Liver (tissue), 9 donors: Measurements from ENCODE around the gene CBFA2T3. TPM values are rescaled to one million over a fixed set of nuclear protein-coding genes. Genes with fewer than 3 reads are reported as not detected.

ENCODE experiments used
- DNase-seq: peaks from one replicate; pipeline ENCODE4 v3.0.0-alpha.2; 2017; ENCODE audit warnings: low spot score
- H3K27ac ChIP-seq, 2 donors: one replicate each; pipeline ENCODE4 v1.7.0; 2013; ENCODE audit warnings: inconsistent platforms in 2 of 2, low read length in 2 of 2, control low read depth in 1 of 2, low read depth in 1 of 2, mild to moderate bottlenecking in 1 of 2
- H3K27me3 ChIP-seq, 4 donors: one replicate each; pipeline versions ENCODE4 v1.6.1 to v1.7.0; 2013; ENCODE audit warnings: low read length in 3 of 4, inconsistent platforms in 1 of 4, mild to moderate bottlenecking in 1 of 4, moderate library complexity in 1 of 4; ENCODE audit not compliant: control insufficient read depth in 4 of 4, insufficient read depth in 4 of 4
- H3K36me3 ChIP-seq, 4 donors: one replicate each; pipeline versions ENCODE4 v1.6.1 to v1.7.0; 2013; ENCODE audit warnings: low read length in 3 of 4, mild to moderate bottlenecking in 3 of 4, low read depth in 1 of 4, moderate library complexity in 1 of 4; ENCODE audit not compliant: control insufficient read depth in 4 of 4, insufficient read depth in 3 of 4
- H3K4me1 ChIP-seq, 4 donors: one replicate each; pipeline versions ENCODE4 v1.6.1 to v1.7.0; 2013; ENCODE audit warnings: low read length in 3 of 4, mild to moderate bottlenecking in 3 of 4, moderate library complexity in 1 of 4; ENCODE audit not compliant: control insufficient read depth in 4 of 4, insufficient read depth in 4 of 4
- H3K4me3 ChIP-seq, 3 donors: one replicate each; pipeline versions ENCODE4 v1.6.1 to v1.7.0; 2013; ENCODE audit warnings: low read length in 3 of 3, control low read depth in 1 of 3, low read depth in 1 of 3, mild to moderate bottlenecking in 1 of 3
- H3K9ac ChIP-seq, 2 donors: one replicate each; pipeline ENCODE4 v1.7.0; 2013; ENCODE audit warnings: low read length in 2 of 2, mild to moderate bottlenecking in 2 of 2, moderate library complexity in 2 of 2, control low read depth in 1 of 2, low read depth in 1 of 2
- H3K9me3 ChIP-seq, 4 donors: one replicate each; pipeline versions ENCODE4 v1.6.1 to v1.7.0; 2013; ENCODE audit warnings: low read length in 3 of 4; ENCODE audit not compliant: control insufficient read depth in 4 of 4
- ATF3 ChIP-seq: IDR thresholded peaks from 2 replicates; pipeline ENCODE4 v1.6.1; 2016; ENCODE audit warnings: antibody characterized with exemption
- CTCF ChIP-seq: fragments of 150-350 bp; IDR thresholded peaks from 2 replicates; pipeline ENCODE4 v1.5.1; 2017; ENCODE audit warnings: improper control_type of control experiment, low read depth, low read length; ENCODE audit not compliant: missing input control
- EGR1 ChIP-seq, 2 donors: IDR thresholded peaks; 2 replicates each; pipeline ENCODE4 v1.6.1; 2016 to 2018; ENCODE audit warnings: antibody characterized with exemption in 2 of 2, low read depth in 2 of 2
- FOXA1 ChIP-seq: IDR thresholded peaks from 2 replicates; pipeline ENCODE4 v1.6.1; 2016; ENCODE audit warnings: antibody characterized with exemption
- FOXA2 ChIP-seq: IDR thresholded peaks from 2 replicates; pipeline ENCODE4 v1.6.1; 2016; ENCODE audit warnings: antibody characterized with exemption
- GABPA ChIP-seq, 2 donors: IDR thresholded peaks in 1 of 2; conservative IDR thresholded peaks in 1 of 2; 2 replicates each; pipeline ENCODE4 v1.6.1; 2016; ENCODE audit warnings: antibody characterized with exemption in 2 of 2, mild to moderate bottlenecking in 1 of 2, moderate library complexity in 1 of 2
- HNF4A ChIP-seq, 2 donors: conservative IDR thresholded peaks; 2 replicates each; pipeline ENCODE4 v1.6.1; 2016; ENCODE audit warnings: antibody characterized with exemption in 2 of 2, mild to moderate bottlenecking in 2 of 2
- HNF4G ChIP-seq: IDR thresholded peaks from 2 replicates; pipeline ENCODE4 v1.6.1; 2016; ENCODE audit warnings: antibody characterized with exemption
- JUND ChIP-seq, 2 donors: IDR thresholded peaks; 2 replicates each; pipeline ENCODE4 v1.6.1; 2016; ENCODE audit warnings: antibody characterized with exemption in 2 of 2
- NR2F2 ChIP-seq: IDR thresholded peaks from 2 replicates; pipeline ENCODE4 v1.6.1; 2016; ENCODE audit warnings: antibody characterized with exemption
- RAD21 ChIP-seq, 2 donors: IDR thresholded peaks; 2 replicates each; pipeline ENCODE4 v1.6.1; 2016; ENCODE audit warnings: antibody characterized with exemption in 2 of 2, mild to moderate bottlenecking in 2 of 2
- RXRA ChIP-seq, 2 donors: IDR thresholded peaks; 2 replicates each; pipeline ENCODE4 v1.6.1; 2017 to 2018; ENCODE audit warnings: antibody characterized with exemption in 2 of 2, mild to moderate bottlenecking in 1 of 2
- SP1 ChIP-seq: IDR thresholded peaks from 2 replicates; pipeline ENCODE4 v1.6.1; 2018; ENCODE audit warnings: antibody characterized with exemption, mild to moderate bottlenecking
- TAF1 ChIP-seq: conservative IDR thresholded peaks from 2 replicates; pipeline ENCODE4 v1.6.1; 2016; ENCODE audit warnings: antibody characterized with exemption, mild to moderate bottlenecking
- YY1 ChIP-seq: IDR thresholded peaks from 2 replicates; pipeline ENCODE4 v1.6.1; 2016; ENCODE audit warnings: antibody characterized with exemption, mild to moderate bottlenecking
- ZBTB33 ChIP-seq: IDR thresholded peaks from 2 replicates; pipeline ENCODE4 v1.6.1; 2016; ENCODE audit warnings: antibody characterized with exemption
- WGBS: extraction: QIAGEN DNeasy Blood & Tissue Kit; methylation state at CpG from one replicate; pipeline ENCODE4 v1.1.7; 2013; 5-methylcytosine and 5-hydroxymethylcytosine counted together
- polyA plus RNA-seq, 2 donors: library from polyadenylated mRNA; stranded (reverse) in 1 of 2; unstranded in 1 of 2; fragments of 200-250 nt in 1 of 2; fragments of >200 nt in 1 of 2; fragmentation: Nextera tagmentation in 1 of 2; extraction: Ambion mirVana in 1 of 2; gene quantifications; one replicate each; pipeline versions ENCODE4 v1.2.1 to v1.2.3, GENCODE V29; 2013 to 2015
- total RNA-seq, 2 donors: library from RNA; depleted of rRNA; stranded (reverse); fragments of >200 nt; gene quantifications; one replicate each; pipeline ENCODE4 v1.2.3, GENCODE V29; 2014
- TF ChIP-seq, protein P1 (sequence below): IDR thresholded peaks from 2 replicates; pipeline ENCODE4 v1.6.1; 2016; ENCODE audit warnings: antibody characterized with exemption
- TF ChIP-seq, protein P2 (sequence below): IDR thresholded peaks from 2 replicates; pipeline ENCODE4 v1.6.1; 2016; ENCODE audit warnings: antibody characterized with exemption, mild to moderate bottlenecking
- donor health status: healthy.
- donor health status: healthy.
- donor health status: healthy.
- donor health status: healthy.
- donor health status: healthy.

CBFA2T3 gene
- total and polyA plus RNA-seq, 4 donors: 1.4 to 4.5 (median 3.1) TPM

DNA sequence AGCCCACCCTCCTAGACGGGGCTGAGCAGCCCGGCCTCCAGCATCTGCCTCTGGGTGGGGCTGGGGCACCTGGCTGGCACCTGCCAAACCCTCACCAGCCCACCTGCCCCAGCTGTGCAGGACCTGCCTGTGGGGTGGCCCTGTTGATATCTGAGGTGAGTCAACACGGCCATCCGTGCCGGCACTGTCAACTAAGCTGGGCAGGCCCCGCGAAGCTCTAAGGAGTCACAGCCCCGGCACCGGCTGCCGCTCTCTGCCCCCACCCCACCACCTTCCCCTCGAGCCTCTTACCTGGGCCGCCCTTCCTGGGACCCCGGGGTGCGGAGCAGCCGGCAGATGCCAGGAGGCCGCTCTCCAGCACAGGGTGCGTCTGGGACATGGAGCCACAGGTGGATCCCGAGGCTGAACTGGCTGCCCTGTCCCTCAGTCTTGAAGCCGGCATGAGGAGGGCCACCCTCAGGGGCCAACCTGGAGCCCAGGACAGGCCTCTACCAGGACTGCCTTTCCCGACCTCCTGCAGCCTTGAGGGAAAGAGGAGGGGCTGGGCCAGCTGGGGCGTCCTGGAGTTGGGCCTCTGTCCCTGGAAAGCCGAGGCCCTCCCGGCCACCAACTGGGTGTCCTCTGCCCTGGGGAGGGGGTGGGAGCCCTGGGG is 515 bp downstream of the CBFA2T3 start:
- H3K4me1 ChIP-seq: peaks cover 0 to 19% (median 2%) of the 10 kb centered on the region in 4 donors
- whole genome bisulfite sequencing: 57% methylated on average over 23 of the region's 23 CpGs
- no peak overlapping the region for H3K9ac ChIP-seq
- H3K27ac ChIP-seq: no peak overlapping the region
- H3K4me3 ChIP-seq: no peak overlapping the region
- H3K9me3 ChIP-seq: no peaks in the 10 kb centered on the region
- TF ChIP-seq FOXA1: no peak
- no peak for TF ChIP-seq ZBTB33
- TF ChIP-seq ATF3: no peak
- no peak for TF ChIP-seq GABPA (IDR thresholded peaks at IDR 0.05 in 1 of 2, conservative IDR thresholded peaks at IDR 0.05 in 1 of 2)
- TF ChIP-seq FOXA2: no peak
- no peak for TF ChIP-seq HNF4A (conservative IDR thresholded peaks at IDR 0.05)
- TF ChIP-seq SP1: no peak
- TF ChIP-seq EGR1 (IDR thresholded peaks at IDR 0.05; ENCODE audit: low read depth in 2 of 2): no peak
- no peak for TF ChIP-seq CTCF
- no peak for TF ChIP-seq YY1
- TF ChIP-seq, protein P1, sequence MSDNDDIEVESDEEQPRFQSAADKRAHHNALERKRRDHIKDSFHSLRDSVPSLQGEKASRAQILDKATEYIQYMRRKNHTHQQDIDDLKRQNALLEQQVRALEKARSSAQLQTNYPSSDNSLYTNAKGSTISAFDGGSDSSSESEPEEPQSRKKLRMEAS: no peak
- no peak for TF ChIP-seq JUND (IDR thresholded peaks at IDR 0.05)
- TF ChIP-seq, protein P2, sequence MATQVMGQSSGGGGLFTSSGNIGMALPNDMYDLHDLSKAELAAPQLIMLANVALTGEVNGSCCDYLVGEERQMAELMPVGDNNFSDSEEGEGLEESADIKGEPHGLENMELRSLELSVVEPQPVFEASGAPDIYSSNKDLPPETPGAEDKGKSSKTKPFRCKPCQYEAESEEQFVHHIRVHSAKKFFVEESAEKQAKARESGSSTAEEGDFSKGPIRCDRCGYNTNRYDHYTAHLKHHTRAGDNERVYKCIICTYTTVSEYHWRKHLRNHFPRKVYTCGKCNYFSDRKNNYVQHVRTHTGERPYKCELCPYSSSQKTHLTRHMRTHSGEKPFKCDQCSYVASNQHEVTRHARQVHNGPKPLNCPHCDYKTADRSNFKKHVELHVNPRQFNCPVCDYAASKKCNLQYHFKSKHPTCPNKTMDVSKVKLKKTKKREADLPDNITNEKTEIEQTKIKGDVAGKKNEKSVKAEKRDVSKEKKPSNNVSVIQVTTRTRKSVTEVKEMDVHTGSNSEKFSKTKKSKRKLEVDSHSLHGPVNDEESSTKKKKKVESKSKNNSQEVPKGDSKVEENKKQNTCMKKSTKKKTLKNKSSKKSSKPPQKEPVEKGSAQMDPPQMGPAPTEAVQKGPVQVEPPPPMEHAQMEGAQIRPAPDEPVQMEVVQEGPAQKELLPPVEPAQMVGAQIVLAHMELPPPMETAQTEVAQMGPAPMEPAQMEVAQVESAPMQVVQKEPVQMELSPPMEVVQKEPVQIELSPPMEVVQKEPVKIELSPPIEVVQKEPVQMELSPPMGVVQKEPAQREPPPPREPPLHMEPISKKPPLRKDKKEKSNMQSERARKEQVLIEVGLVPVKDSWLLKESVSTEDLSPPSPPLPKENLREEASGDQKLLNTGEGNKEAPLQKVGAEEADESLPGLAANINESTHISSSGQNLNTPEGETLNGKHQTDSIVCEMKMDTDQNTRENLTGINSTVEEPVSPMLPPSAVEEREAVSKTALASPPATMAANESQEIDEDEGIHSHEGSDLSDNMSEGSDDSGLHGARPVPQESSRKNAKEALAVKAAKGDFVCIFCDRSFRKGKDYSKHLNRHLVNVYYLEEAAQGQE: no peak
- TF ChIP-seq RAD21 (IDR thresholded peaks at IDR 0.05): no peak
- TF ChIP-seq NR2F2: no peak
- no peak for TF ChIP-seq TAF1
- no peak for TF ChIP-seq RXRA (IDR thresholded peaks at IDR 0.05)
- TF ChIP-seq HNF4G: no peak
- DNase-seq: no peak
- H3K27me3 ChIP-seq: peaks cover 0 to 7% (median 2%) of the 10 kb centered on the region in 4 donors
- no peaks in the 10 kb centered on the region for H3K36me3 ChIP-seq
